B cell (primary cell): ENCODE results near the gene OR2C3.

Source experiments
- CTCF ChIP-seq: fragments of 200-600 bp; IDR thresholded peaks from one replicate; pipeline ENCODE4 v1.8.0; 2022; ENCODE audit warnings: antibody characterized with exemption, mild to moderate bottlenecking
- EZH2 ChIP-seq: IDR thresholded peaks from 2 replicates; pipeline ENCODE4 v1.6.1; 2012; ENCODE audit warnings: borderline replicate concordance, low read depth, mild to moderate bottlenecking, moderate library complexity, low read length; ENCODE audit not compliant: insufficient read depth, poor library complexity, severe bottlenecking

GRCh38 chr1:247517795-247518612, 18.2 kb downstream of the OR2C3 start:
- no peak for TF ChIP-seq CTCF
- TF ChIP-seq EZH2, result no peak
